Left ventricle myocardium inferior (tissue), 1 donor: Measurements from ENCODE around the gene NUDT2. TPM values are rescaled to one million over a fixed set of nuclear protein-coding genes. Genes with fewer than 3 reads are reported as not detected.
"Not testable (repeated sequence)": the region's sequence is repeated elsewhere in the genome, so short reads cannot be mapped to it uniquely, and the experiment has no call there.

Experiments
- DNase-seq: peaks from one replicate; pipeline ENCODE4 v3.0.0-alpha.2; 2020
- H3K27ac ChIP-seq: fragments of 200-600 bp; replicated peaks from 2 replicates; pipeline ENCODE4 v1.8.0; 2021
- H3K27me3 ChIP-seq: fragments of 200-600 bp; 2 replicates; pipeline ENCODE4 v1.8.0; 2021; ENCODE audit warnings: low read depth
- H3K36me3 ChIP-seq: fragments of 200-600 bp; 2 replicates; pipeline ENCODE4 v1.8.0; 2021
- H3K4me1 ChIP-seq: fragments of 200-600 bp; 2 replicates; pipeline ENCODE4 v1.8.0; 2021
- H3K4me3 ChIP-seq: fragments of 200-600 bp; 2 replicates; pipeline ENCODE4 v1.8.0; 2021; ENCODE audit warnings: mild to moderate bottlenecking, moderate library complexity
- H3K9me3 ChIP-seq: fragments of 200-600 bp; replicated peaks from 2 replicates; pipeline ENCODE4 v1.8.0; 2021
- CTCF ChIP-seq: fragments of 200-600 bp; IDR thresholded peaks from 2 replicates; pipeline ENCODE4 v1.8.0; 2021; ENCODE audit warnings: antibody characterized with exemption, mild to moderate bottlenecking, borderline replicate concordance
- intact Hi-C: fragments of 100-400 bp; cut with micrococcal nuclease; formaldehyde crosslinking; loops from one replicate; pipeline ENCODE4 v1.11.0; 2022
- total RNA-seq: library from RNA; stranded (reverse); fragmentation: NEBNext Ultra II Directional; extraction: Animal tissue kit (Norgen Biotek cat#: 25700); gene quantifications from one replicate; pipeline ENCODE4 v1.2.1, GENCODE V29; 2021
- donor health status: DM: no; HTN: yes; CAD: no; lungs with severe emphysema.

Gene NUDT2
- total RNA-seq, 1 donor from 2014 or later = 22.2 TPM

DNA sequence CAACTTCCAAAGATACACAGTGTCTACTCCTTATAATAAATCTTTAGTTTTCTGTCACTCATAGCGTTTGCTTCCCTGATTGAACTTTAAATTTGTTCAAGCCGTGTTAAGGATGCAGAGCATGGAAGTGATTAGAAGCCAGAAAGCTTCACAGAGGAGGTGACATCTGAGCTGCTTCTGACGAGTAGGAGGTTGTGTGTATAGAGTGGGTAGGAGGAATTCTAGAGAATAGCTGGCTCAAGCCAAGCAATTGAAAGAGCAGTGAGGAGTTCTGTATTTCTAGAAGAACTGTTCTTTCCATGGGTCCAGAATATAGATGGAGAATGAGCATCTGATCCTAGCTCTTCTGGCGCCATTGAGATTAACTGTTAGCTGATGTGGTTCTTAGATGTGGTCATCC, 6.0 kb downstream of the NUDT2 start:
- Histone ChIP-seq H3K4me3 (no peak overlapping the region), H3K27me3 (no peaks in the 10 kb centered on the region), H3K9me3 (no peaks in the 10 kb centered on the region), H3K27ac (no peak overlapping the region), H3K4me1 (peaks cover 38% of the 10 kb centered on the region), H3K36me3 (peaks cover 22% of the 10 kb centered on the region)
- intact Hi-C loops = no loop called here
- DNase-seq = no peak
- TF ChIP-seq CTCF = no peak

- H3K4me1 ChIP-seq = peaks cover 42% of the 10 kb centered on the region
- intact Hi-C loops = no loop called here
- H3K36me3 ChIP-seq = peaks cover 41% of the 10 kb centered on the region
- H3K27ac ChIP-seq = no peak overlapping the region
- no peak overlapping the region for H3K4me3 ChIP-seq
- no peak for DNase-seq
- TF ChIP-seq CTCF = no peak
- H3K9me3 ChIP-seq = no peaks in the 10 kb centered on the region
- H3K27me3 ChIP-seq = no peaks in the 10 kb centered on the region
Observed at GRCh38 chr9:34337403-34337802, 8.0 kb downstream of the NUDT2 start.

GRCh38 chr9:34338079-34338478, 8.7 kb downstream of the NUDT2 start:
- H3K27ac ChIP-seq, intact Hi-C loops, H3K4me3 ChIP-seq, DNase-seq, H3K9me3 ChIP-seq, H3K27me3 ChIP-seq: not testable (repeated sequence)
- Histone ChIP-seq H3K4me1 (peaks cover 45% of the 10 kb centered on the region), H3K36me3 (peaks cover 46% of the 10 kb centered on the region)

- Histone ChIP-seq H3K36me3 (peaks cover 54% of the 10 kb centered on the region), H3K27me3 (no peaks in the 10 kb centered on the region), H3K4me3 (no peak overlapping the region), H3K4me1 (peaks cover 47% of the 10 kb centered on the region), H3K9me3 (no peaks in the 10 kb centered on the region), H3K27ac (no peak overlapping the region)
- DNase-seq = no peak
- intact Hi-C loops = no loop called here
- TF ChIP-seq CTCF = no peak
Observed at GRCh38 chr9:34338665-34339385, 9.5 kb downstream of the NUDT2 start.

- H3K27me3 ChIP-seq = no peaks in the 10 kb centered on the region
- no peaks in the 10 kb centered on the region for H3K9me3 ChIP-seq
- peaks cover 51% of the 10 kb centered on the region for H3K4me1 ChIP-seq
- peaks cover 54% of the 10 kb centered on the region for H3K36me3 ChIP-seq
- H3K4me3 ChIP-seq = no peak overlapping the region
- DNase-seq = no peak
- intact Hi-C loops = no loop called here
- peak overlapping the region; percentile 80 for H3K27ac ChIP-seq
- TF ChIP-seq CTCF = no peak
Observed at GRCh38 chr9:34341659-34342295, 12.4 kb downstream of the NUDT2 start.

GRCh38 chr9:34343090-34343489, 13.7 kb downstream of the NUDT2 start:
- no peak for TF ChIP-seq CTCF
- intact Hi-C loops = no loop called here

More at GRCh38 chr9:34343090-34343489, 13.7 kb downstream of the NUDT2 start:
- H3K4me1 ChIP-seq = peaks cover 54% of the 10 kb centered on the region
- H3K27ac ChIP-seq = peak overlapping the region; percentile 80
- peak; percentile 74 for DNase-seq
- peaks cover 51% of the 10 kb centered on the region for H3K36me3 ChIP-seq
- H3K9me3 ChIP-seq = no peaks in the 10 kb centered on the region
- H3K4me3 ChIP-seq = no peak overlapping the region
- H3K27me3 ChIP-seq = no peaks in the 10 kb centered on the region
